Cardiac septum (tissue), 1 donor: ENCODE measurements around the gene CFL2. TPM values are rescaled to one million over a fixed set of nuclear protein-coding genes. Genes with fewer than 3 reads are reported as not detected.
"Not testable (repeated sequence)": the region's sequence is repeated elsewhere in the genome, so short reads cannot be mapped to it uniquely, and the experiment has no call there.

Experiments used
- DNase-seq: peaks from one replicate; pipeline ENCODE4 v3.0.0-alpha.2; 2020; ENCODE audit warnings: low spot score
- intact Hi-C: fragments of 100-400 bp; cut with DNase I; formaldehyde crosslinking; loops from one replicate; pipeline ENCODE4 v1.14.0; 2022
- long read RNA-seq: library from polyadenylated mRNA; unstranded; transcript quantifications from one replicate; pipeline ENCODE4 v2.0.0, GENCODE V29; 2021
- total RNA-seq: library from RNA; stranded (reverse); fragmentation: NEBNext Ultra II Directional; extraction: Animal tissue kit (Norgen Biotek cat#: 25700); gene quantifications from one replicate; pipeline ENCODE4 v1.2.1, GENCODE V29; 2021
- donor health status: DM: no; HTN: no; CAD: no.

CFL2 gene
- total RNA-seq, result 673 TPM
- long read RNA-seq, full-length matches to known transcripts, result 611 of 701 reads
- long read RNA-seq, partial matches to known transcripts, result 26 of 701 reads
- long read RNA-seq, other reads (novel, unspliced or antisense), result 64 of 701 reads

DNA sequence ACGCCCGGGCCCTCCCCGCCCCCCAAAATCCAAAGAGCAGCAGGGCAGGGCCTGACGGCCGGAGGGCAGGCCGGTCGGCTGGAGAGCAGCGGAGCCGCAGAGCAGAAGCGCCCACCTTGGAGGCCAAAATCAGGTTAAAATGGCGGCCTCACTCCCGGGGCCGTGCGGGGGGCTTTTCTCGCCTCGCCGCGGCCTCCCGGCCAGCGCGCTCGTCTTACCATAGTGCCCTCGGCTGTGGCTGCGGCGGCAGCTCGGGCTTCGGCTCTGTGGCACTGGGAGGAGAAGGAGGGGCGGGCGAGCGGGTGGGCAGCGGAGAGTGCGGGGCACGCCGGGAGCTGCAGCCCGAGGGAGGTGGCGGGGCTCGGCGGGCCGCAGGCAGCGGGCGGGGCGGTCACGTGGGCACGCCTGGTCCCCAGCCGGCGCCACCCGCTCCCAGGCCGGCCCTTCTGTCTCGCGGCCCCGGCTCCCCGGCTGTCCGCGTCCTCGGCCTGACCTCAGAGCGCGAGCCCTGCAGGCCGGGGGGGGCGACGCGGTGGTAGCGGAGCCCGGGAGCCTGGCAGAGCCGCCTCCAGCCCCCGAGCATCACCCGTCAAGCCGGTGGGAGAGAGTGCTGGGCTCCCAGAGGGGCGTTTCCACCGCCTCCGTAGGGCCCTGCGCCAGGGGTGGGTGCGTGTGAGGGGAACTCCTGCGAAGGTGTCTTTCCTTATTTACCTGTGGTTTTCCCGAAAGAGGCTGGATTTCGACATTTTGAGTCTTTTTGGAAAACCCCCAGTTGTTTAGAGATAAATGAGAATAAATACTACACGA lies at the start of gene CFL2:
Gene CFL2, minus strand, starts transcription at position 274 of the 807 bp plus-strand sequence. Its CDS starts 53 bp downstream, at position 221.
- intact Hi-C loops, result loop anchor here (5.0 to 10.0 kb wide), 2 partner anchors 158 to 690 kb away; partner anchors contain the start of gene NFKBIA
- peak; percentile 91 for DNase-seq

DNA sequence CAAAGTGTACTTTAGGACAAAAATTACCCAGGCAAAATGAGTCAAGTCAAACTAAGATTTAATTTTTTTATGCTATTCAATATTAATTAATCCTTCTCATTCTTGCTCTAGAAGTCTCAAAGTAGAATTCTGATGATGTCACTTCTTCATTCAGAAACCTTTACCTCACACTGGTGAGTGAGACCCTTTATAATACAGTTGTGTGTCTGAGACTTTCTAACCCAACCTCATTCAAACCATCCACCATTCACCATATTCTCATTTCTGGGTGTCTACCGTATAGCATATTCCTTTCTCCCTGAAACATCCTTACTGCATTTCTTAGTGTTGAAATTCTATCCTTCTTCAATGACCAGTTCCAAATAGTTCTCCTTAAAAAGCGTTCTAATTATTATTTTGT lies 40.8 kb upstream of the CFL2 start:
- intact Hi-C loops, result no loop called here
- DNase-seq, result no peak

DNA sequence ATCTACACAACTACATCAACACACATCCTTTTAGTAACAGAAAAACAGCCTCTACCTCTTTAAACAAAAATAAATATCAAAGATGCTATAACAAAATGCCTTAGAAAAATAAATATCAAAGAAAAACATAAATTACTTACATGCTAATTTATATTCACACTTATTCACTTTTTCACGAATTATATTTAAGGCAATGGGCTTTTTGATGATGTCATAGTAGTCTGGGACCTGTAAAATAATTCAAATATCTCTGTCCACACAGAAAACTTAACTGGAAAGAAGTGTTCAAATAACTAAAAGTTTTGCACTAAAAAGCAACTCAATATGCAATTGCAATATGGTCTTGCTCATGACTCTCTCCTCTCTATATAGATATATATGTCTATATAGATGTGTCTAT lies 40.3 kb upstream of the CFL2 start:
- intact Hi-C loops, result no loop called here
- DNase-seq, result no peak

DNA sequence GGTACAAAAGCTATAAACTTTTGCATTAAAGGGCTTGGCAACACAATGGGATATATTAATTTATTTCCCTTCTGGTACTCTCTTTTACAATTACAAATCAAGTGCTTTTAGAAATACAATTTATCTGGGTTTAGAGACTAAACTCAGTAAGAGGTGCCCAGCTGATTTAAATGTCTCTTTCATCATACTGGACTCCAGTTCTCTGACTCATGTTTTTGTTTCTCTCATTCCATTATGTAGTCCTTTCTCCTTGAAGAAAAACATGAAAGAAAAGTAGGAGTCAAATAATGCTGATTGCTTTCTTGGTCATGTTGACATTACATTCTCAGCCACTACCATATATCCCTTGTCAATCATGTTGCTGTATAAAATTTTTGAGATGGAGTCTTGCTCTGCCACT lies 36.3 kb upstream of the CFL2 start:
- intact Hi-C loops, result no loop called here
- no peak for DNase-seq

DNA sequence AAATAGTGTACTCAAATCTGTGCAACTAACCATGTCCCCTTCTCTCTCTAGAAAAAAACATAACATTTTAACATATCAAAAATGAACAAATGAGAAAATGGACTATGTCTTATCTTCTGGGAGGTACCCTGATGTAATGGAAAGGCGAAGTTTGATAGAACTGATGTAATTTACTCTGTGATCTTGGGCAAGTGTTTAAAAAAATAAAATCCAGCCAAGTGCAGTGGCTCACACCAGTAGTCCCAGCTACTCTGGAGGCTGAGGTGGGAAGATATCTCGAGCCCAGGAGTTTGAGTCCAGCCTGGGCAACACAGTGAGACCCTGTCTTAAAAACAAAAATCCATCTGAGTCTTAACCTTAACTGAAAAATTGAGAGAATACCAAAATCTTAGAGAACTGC lies 35.8 kb upstream of the CFL2 start:
- intact Hi-C loops, result no loop called here
- DNase-seq, result no peak

DNA sequence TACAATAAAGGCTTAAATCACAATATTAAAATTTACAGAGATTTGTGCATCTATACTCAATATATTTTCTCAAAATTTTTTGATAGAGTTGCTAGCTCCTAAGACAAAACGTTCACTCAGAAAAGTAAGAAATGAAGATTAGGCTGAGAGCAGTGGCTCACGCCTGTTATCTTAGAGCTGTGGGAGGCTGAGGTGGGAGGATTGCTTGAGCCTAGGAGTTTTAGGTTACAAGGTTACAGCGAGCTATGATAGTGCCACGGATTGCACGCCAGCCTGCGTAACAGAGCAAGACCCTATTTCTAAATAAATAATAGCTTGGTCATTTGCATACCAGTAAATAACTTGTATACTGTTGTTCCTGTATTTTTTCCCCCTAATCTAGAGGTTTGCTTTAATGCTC lies 35.0 kb upstream of the CFL2 start:
- intact Hi-C loops, result no loop called here
- no peak for DNase-seq

DNA sequence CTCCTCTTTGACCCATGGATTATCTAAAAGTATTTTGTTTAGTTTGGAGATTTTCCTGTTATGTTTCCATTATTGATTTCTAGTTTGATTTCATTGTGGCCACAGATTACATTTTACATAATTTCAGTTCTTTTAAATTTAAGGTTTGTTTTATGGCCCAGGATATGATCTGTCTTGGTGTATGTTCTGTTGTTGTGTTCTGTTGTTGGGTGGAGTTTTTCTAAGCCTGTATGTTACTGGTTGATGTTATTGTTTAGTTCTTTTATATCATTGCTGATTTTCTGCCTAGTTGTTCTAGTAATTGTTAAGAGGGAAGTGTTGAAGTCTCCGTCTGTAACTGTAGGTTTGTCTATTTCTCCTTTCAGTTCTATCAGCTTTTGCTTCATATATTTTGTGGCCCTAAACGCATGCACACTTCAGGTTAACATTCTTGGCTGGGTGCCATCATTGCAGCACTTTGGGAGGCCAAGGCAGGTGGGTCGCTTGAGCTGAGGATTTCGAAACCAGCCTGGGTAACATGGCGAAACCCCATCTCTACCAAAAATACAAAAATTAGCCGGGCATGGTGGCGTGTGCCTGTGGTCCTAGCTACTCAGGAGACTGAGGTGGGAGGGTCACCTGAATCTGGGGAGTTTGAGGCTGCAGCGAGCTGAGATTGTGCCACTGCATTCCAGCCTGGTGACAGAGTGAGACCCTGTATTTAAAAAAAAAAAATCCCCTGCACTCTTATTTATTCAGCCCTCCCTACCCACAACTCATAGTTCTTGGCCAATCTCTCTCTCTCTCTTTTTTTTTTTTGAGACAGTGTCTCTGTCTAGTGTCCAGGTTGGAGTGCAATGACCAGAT lies 28.1 kb upstream of the CFL2 start:
- intact Hi-C loops, result no loop called here
- DNase-seq, result no peak

DNA sequence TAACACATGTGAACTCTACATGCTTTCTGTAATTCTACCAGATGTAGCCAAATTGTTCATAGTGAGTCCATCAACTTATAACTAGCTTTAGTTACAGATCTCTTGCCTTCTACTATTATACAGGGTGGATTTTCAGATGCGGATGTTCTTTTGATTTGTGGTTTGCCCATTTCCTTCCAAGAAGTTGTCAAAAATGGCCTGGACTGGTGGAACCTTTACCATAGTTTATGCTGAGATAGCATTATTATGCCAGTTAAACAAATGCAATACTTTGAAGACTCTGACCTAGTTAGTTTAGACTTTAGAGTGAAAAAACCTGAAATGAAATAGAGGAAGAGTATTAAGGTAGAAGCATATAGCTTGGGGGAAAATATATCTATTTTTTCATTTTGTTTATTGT lies 27.4 kb upstream of the CFL2 start:
- intact Hi-C loops, result no loop called here
- no peak for DNase-seq

DNA sequence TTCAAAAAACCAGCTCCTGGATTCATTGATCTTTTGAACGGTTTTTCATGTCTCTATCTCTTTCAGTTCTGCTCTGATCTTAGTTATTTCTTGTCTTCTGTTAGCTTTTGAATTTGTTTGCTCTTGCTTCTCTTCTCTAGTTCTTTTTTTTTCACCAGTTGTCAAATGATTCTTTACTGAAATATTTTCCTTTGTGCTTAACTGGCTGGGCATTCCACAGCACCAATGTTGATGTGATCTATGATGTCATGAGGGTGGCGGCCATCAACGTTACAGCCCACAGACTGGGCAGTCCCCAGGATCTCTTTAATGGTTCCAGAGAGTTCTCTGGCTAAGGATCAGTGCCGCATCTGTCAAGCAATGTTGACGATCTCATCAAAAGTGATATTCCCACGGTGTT lies 25.7 kb upstream of the CFL2 start:
- DNase-seq, intact Hi-C loops: not testable (repeated sequence)

DNA sequence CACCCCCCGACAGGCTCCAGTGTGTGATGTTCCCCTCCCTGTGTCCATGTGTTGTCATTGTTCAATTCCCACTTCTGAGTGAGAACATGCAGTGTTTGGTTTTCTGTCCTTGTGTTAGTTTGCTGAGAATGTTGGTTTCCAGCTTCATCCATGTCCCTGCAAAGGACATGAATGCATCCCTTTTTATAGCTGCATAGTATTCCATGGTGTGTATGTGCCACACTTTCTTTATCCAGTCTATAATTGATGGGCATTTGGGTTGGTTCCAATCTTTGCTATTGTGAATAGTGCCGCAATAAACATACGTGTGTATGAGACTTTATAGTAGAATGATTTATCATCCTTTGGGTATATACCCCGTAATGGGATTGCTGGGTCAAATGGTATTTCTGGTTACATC lies 22.7 kb upstream of the CFL2 start:
- DNase-seq, intact Hi-C loops: not testable (repeated sequence)

DNA sequence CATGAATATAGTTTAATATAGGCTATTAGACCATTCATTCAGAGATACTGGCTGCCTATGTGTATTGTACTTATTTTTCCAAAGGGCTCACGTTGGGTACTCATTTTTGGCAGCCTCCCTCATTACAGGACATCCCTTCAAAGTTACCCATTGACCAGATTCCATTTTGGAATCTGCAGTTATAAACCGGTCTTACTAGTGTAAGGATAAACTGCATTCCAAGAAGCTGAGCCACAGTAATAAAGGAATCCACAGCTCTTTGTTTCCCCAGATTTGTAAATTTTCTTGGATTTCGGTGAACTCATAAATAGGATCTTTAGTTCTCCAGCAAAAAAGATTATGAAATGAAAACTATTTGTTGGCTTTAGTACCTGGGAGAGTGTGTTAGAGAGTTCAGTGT lies 18.9 kb upstream of the CFL2 start:
- intact Hi-C loops, result no loop called here
- DNase-seq, result no peak

DNA sequence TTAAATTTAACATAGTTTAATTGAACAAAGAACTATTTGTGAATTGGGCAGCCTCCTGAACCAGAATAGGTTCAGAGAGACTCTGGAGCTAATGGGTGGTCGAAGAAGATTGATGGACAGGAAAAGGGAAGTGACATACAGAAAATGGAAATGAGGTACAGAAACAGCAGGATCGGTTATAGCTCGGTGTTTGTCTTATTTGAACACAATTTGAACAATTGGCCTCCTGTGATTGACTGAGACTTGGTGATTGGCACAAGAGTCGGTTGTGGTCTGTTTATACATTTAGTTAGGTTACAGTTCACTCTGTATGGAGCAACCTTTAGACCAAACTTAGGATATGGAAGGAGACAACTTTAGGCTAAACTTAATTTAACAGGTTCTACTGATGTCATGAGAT lies 18.4 kb upstream of the CFL2 start:
- no peak for DNase-seq

DNA sequence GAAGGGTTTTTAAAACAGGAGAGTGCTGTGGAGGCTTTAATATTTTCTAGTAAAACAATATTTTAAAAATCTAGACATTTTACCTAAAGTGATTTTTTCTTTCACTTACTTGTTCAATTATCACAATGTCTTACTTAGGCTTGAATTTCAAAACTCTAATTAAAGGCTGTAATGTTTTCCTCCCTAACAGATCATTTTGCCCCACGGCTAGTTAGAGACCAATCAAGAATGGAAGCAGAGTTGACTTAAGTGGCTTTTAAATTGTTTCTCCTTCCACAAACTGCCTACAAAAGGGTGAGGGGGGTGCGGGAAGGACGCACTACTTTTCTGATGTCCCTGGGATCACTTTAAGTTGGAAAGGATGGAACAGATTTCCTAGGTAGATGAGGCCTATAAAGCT lies 9.5 kb upstream of the CFL2 start:
- intact Hi-C loops, result loop anchor here (2.0 kb wide), 1 partner anchor 51 kb away; no protein-coding TSS in a partner anchor
- DNase-seq, result no peak

More for the DNA sequence above, 18.4 kb upstream of the CFL2 start:
- intact Hi-C loops, result no loop called here

DNA sequence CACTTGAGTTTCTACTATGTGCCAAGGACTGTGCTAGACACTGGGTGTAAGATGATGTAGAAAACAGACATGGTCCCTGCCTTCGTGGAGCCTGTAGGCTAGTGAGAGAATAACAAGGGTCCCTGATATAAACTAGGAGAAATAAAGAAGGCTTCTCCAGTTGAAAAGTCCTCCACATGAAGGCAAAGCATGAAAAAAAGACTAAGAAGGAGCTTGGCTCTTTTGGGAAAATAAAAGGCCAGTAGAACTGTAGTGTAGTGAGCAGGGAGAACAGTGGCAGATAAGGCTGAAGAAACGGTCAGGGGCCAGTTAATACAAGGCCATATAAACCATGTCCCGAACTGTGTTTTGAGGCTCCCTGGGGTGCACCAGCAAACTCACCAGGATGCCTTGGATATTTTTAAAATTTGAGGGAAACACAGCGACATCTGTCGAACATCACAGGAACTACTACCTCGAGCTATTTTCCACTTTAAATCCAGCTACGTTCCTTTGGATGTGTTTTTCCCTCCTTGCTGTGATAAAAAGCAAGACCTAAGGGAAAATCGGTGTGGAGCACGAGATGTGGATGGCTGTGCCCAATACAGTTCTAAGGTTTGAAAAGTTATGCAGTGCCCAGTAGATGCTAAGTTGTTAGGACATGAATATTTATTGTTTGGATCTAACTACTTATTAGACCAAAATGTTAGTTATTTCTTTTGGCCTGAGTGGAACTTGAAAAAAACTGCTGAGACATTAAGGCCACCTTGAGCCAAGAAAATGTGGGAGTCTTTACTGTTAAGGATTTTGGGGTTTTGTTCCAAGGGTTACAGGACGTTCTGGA lies 8.5 kb upstream of the CFL2 start:
- no peak for DNase-seq
- intact Hi-C loops, result loop anchor here (2.0 kb wide), 1 partner anchor 50 kb away; no protein-coding TSS in a partner anchor

DNA sequence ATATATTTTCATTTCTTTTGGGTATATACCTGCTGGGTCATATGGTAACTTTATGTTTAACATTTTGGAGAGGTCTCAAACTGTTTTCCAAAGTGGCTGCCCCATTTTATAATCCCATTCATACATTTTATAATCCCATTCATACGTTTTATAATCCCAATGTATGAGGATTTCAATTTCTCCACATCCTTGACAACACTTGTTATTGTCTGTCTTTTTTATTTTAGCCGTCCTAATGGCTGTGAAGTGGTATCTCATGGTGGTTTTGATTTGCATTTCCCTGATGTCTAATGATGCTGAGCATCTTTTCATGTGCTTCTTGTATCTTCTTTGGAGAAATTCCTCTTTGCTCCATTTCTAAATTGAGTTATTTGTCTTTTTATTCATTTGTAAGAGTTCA lies 6.7 kb upstream of the CFL2 start:
- DNase-seq, result no peak
- intact Hi-C loops, result no loop called here

DNA sequence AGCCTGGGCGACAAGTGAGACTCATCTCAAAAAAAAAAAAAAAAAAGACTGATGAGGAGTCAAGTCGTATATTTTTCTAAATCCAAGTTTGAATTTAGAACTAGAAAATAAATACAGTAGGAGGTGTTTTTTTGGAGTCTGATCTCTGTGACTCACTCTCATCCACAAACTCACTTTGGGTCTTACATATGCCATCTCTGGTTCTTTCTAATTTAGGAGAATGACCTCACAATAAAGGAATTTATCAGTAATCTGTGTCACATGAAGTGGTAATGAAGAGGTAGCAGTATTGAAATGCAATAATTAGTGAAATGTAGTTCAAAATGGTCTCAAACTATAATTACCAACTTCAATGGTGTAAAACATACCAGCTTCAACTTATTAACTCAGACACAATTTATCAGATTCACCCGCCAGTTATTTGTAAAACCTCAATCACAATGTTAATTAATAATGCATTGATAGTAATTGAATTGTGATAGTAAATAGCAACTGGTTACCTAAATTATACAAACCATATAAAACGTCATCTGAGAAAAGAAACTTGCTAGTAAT lies 4.4 kb upstream of the CFL2 start:
- intact Hi-C loops, result loop anchor here (5.0 to 10.0 kb wide), 2 partner anchors 153 to 686 kb away; partner anchors contain the start of gene NFKBIA
- no peak for DNase-seq

DNA sequence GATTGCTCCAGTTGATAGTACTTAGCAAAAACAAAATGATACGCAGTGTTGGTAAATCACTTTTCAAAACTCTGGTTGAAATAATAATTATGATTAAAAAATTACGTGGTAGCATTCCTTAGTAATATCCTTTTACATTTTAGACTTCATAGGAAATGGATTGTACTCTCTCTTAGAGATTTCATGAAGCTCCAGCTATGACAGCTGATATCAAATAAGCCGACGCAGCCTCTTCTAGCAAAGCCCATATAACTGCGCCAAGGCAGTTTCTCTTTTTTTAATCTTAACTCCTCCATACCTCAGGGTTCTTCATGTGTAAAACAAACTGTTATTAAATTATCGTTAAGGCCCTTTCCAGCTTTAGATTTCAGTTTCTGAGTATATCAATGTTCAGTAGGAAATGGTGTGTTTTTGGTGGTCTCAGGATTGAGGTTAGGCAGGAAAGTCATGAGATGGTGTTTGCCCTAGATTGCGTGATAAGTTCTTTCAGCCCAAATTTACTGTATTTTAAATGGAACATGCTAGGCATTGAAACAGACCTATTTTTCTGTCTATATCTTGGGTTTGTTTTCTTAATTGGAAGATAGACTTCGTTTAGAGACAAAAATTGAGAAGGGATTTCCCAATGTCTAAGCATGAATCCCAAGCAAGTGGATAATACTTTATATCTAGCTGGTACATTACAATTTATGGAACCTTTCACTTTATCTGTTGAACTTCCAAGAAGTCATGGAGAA lies 902 bp upstream of the CFL2 start:
- DNase-seq, result no peak
- intact Hi-C loops, result loop anchor here (5.0 to 10.0 kb wide), 2 partner anchors 157 to 690 kb away; partner anchors contain the start of gene NFKBIA

DNA sequence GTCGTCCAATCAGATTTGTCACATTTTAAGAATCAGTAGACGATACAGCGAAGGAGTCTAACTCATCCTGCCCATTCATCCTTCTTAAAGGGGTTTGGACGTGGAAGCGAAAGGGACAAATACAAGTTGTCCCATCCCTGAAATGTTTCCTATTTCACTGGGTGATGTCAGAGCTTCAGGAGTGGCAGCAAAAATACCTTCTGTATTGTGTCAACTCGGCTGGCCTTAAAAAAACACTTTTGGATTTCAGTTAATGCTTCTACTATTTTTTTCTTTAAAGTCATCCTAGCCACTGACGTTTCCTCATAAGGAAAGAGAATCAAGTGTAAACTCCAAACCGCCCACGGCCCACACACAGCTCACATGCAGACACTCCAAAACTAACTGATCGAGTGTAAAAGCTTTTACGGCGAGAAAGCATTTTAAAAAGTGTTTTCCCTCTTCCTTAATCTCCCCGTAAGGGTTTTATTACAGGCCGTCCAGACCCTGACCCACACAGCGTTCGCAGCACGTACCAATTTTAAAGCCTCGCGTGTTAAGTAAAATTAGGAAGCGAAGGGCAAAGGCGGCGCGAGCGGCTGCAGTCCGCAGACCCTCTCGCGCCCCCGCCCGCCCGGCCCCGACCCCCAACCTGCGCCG lies 593 bp downstream of the CFL2 start:
- DNase-seq, result no peak
- intact Hi-C loops, result loop anchor here (10.0 kb wide), 1 partner anchor 691 kb away; the partner anchor contains the start of gene NFKBIA
